22Rv1 (cell line): ENCODE results near the gene AGO3.

ENCODE experiments used
- ZFX ChIP-seq: fragments of 450-650 bp; IDR thresholded peaks from 2 replicates; pipeline ENCODE4 v1.6.1; 2017; ENCODE audit warnings: antibody characterized with exemption, borderline replicate concordance
- TF ChIP-seq, protein P1 (sequence below): fragments of 450-650 bp; IDR thresholded peaks from 2 replicates; pipeline ENCODE4 v1.5.1; 2017; ENCODE audit warnings: mild to moderate bottlenecking

DNA sequence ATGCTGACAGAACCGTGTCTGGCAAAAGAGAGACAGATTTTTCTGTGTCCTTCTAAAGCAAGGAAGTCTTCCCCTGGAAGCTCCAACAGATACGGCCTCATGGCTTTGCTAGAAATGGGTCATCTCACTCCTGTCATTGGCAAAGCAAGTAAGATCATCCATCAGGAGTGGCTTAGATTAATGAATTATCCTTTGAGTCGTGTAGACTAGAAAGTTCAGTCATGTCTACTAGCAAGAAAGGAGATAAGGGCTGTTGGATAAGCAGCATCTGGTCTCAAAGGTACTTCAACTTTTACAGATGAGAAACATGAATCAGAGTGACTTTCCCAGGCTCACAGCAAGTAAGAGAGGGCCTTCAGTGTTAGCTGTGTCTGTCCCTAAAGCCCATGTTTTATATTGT, 3.4 kb upstream of the AGO3 start:
- TF ChIP-seq, protein P1, sequence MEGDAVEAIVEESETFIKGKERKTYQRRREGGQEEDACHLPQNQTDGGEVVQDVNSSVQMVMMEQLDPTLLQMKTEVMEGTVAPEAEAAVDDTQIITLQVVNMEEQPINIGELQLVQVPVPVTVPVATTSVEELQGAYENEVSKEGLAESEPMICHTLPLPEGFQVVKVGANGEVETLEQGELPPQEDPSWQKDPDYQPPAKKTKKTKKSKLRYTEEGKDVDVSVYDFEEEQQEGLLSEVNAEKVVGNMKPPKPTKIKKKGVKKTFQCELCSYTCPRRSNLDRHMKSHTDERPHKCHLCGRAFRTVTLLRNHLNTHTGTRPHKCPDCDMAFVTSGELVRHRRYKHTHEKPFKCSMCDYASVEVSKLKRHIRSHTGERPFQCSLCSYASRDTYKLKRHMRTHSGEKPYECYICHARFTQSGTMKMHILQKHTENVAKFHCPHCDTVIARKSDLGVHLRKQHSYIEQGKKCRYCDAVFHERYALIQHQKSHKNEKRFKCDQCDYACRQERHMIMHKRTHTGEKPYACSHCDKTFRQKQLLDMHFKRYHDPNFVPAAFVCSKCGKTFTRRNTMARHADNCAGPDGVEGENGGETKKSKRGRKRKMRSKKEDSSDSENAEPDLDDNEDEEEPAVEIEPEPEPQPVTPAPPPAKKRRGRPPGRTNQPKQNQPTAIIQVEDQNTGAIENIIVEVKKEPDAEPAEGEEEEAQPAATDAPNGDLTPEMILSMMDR, result no peak
- no peak for TF ChIP-seq ZFX
